Mesothelial cell of epicardium (in vitro differentiated cells): ENCODE data around the gene CDRT4. TPM values are rescaled to one million over a fixed set of nuclear protein-coding genes. Genes with fewer than 3 reads are reported as not detected.

Experiments
- DNase-seq, 2 experiments: peaks; one replicate each; pipeline ENCODE4 v3.0.0; 2021; ENCODE audit warnings: low spot score in 2 of 2; ENCODE audit not compliant: unreplicated experiment in 2 of 2
- H3K27ac Mint-ChIP-seq: 2 replicates; pipeline ENCODE4 v1.8.0; 2021; ENCODE audit warnings: mixed read lengths
- H3K27me3 Mint-ChIP-seq: 2 replicates; pipeline ENCODE4 v1.8.0; 2021; ENCODE audit warnings: low read depth, mixed read lengths
- H3K36me3 Mint-ChIP-seq: 2 replicates; pipeline ENCODE4 v1.8.0; 2021; ENCODE audit warnings: mixed read lengths
- H3K4me1 Mint-ChIP-seq: 2 replicates; pipeline ENCODE4 v1.8.0; 2021; ENCODE audit warnings: mixed read lengths
- H3K4me3 Mint-ChIP-seq: 2 replicates; pipeline ENCODE4 v1.8.0; 2021; ENCODE audit warnings: mild to moderate bottlenecking, moderate library complexity, mixed read lengths
- H3K9me3 Mint-ChIP-seq: 2 replicates; pipeline ENCODE4 v1.8.0; 2021; ENCODE audit warnings: mixed read lengths
- total RNA-seq: library from RNA; stranded (reverse); gene quantifications from 3 replicates; pipeline ENCODE4 v1.2.1, GENCODE V29; 2021
- TF ChIP-seq, protein P1 (sequence below): fragments of 200-600 bp; sonication (generic); IDR thresholded peaks from one replicate; pipeline ENCODE4 v1.5.0; 2021; ENCODE audit warnings: antibody characterized with exemption; ENCODE audit not compliant: unreplicated experiment

The CDRT4 gene
- total RNA-seq, 1 donor from 2014 or later = 39.7 TPM

- H3K27ac Mint-ChIP-seq = no peak overlapping the region
- H3K4me1 Mint-ChIP-seq = peaks cover 23% of the 10 kb centered on the region
- no peaks in the 10 kb centered on the region for H3K27me3 Mint-ChIP-seq
- peaks cover 8% of the 10 kb centered on the region for H3K36me3 Mint-ChIP-seq
- TF ChIP-seq, protein P1, sequence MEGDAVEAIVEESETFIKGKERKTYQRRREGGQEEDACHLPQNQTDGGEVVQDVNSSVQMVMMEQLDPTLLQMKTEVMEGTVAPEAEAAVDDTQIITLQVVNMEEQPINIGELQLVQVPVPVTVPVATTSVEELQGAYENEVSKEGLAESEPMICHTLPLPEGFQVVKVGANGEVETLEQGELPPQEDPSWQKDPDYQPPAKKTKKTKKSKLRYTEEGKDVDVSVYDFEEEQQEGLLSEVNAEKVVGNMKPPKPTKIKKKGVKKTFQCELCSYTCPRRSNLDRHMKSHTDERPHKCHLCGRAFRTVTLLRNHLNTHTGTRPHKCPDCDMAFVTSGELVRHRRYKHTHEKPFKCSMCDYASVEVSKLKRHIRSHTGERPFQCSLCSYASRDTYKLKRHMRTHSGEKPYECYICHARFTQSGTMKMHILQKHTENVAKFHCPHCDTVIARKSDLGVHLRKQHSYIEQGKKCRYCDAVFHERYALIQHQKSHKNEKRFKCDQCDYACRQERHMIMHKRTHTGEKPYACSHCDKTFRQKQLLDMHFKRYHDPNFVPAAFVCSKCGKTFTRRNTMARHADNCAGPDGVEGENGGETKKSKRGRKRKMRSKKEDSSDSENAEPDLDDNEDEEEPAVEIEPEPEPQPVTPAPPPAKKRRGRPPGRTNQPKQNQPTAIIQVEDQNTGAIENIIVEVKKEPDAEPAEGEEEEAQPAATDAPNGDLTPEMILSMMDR = no peak
- DNase-seq = no peak
- H3K9me3 Mint-ChIP-seq = no peaks in the 10 kb centered on the region
- H3K4me3 Mint-ChIP-seq = no peak overlapping the region
Observed at GRCh38 chr17:15448580-15448956, 18.9 kb downstream of the CDRT4 start.

DNA sequence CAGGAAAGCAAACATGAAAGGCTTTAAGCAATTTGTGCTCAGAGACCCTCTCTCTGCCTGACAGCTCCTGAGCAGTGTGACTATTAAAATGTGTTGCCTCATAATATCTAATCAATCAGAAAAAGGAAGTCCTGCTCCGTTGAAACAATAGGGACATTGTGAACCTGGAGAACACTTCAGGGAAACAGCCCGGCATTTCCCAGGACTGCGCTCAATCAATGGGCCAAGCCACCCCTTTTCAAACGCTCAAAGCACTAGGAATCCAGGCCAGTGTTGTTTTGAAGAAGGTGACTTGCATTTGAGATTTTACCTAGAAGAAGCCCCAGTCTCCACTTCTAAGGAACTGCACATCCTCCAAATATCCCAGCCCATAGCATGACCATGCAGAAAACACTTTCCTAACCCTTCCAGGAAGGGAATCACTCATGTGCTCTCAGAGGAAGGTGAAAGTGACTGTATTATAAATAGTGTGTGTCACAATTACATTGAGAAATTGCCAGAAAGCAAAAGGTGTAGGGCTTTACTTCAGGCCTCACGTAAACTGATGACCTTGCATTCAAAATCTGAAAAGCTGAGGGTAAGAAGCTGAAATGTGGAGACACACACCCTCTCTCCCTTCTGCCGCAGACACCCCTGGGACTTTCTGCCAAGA lies 19.4 kb downstream of the CDRT4 start:
- no peak for DNase-seq
- Mint-ChIP-seq H3K9me3 (no peaks in the 10 kb centered on the region), H3K27me3 (no peaks in the 10 kb centered on the region), H3K4me3 (no peak overlapping the region), H3K4me1 (peaks cover 23% of the 10 kb centered on the region), H3K27ac (no peak overlapping the region), H3K36me3 (peaks cover 8% of the 10 kb centered on the region)
- TF ChIP-seq, protein P1 = no peak

DNA sequence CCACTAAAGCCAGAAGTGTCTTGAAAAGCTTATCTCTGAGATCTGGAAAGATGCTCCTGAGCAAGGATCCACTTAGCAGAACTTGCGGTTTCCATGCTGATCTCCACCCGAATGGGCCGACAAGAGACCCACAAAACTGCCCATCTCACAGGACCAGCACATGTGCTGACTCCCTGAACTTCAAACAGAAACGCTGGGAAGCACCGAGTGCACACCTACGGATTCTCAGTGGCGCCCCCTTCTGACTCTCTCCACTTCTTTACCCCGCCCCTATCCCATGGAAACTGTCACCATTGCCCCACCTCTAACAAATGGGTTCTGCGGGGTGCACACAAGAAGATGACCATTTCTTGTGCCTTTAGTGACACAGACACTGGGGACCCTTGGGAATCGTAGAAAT lies 21.4 kb downstream of the CDRT4 start:
- Mint-ChIP-seq H3K27me3 (no peaks in the 10 kb centered on the region), H3K27ac (no peak overlapping the region), H3K4me3 (no peak overlapping the region), H3K36me3 (peaks cover 17% of the 10 kb centered on the region), H3K9me3 (no peaks in the 10 kb centered on the region), H3K4me1 (peaks cover 28% of the 10 kb centered on the region)
- TF ChIP-seq, protein P1 = no peak
- DNase-seq = no peak

DNA sequence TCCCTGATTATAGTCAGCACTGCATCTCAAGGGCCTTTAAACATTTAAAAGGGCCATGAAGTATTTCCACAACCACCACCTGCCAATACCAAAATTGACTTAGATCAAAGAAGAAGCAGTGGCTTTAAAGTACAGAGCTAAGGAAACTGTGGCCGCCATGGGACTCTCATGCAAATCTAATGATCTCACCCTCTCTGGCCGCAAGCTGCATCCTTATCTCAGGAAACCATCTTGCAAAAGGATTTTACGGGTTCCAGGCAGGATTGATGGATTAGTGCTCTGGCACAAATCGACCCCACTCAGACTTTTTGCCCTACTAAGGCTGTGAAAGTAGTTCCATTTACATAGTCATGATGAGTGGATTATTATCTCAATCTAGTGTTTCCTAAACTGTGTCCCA lies 22.6 kb downstream of the CDRT4 start:
- H3K4me1 Mint-ChIP-seq = peaks cover 28% of the 10 kb centered on the region
- TF ChIP-seq, protein P1 = no peak
- no peaks in the 10 kb centered on the region for H3K27me3 Mint-ChIP-seq
- peaks cover 25% of the 10 kb centered on the region for H3K36me3 Mint-ChIP-seq
- no peak overlapping the region for H3K4me3 Mint-ChIP-seq
- DNase-seq = no peak
- no peak overlapping the region for H3K27ac Mint-ChIP-seq
- peaks cover 4% of the 10 kb centered on the region for H3K9me3 Mint-ChIP-seq

DNA sequence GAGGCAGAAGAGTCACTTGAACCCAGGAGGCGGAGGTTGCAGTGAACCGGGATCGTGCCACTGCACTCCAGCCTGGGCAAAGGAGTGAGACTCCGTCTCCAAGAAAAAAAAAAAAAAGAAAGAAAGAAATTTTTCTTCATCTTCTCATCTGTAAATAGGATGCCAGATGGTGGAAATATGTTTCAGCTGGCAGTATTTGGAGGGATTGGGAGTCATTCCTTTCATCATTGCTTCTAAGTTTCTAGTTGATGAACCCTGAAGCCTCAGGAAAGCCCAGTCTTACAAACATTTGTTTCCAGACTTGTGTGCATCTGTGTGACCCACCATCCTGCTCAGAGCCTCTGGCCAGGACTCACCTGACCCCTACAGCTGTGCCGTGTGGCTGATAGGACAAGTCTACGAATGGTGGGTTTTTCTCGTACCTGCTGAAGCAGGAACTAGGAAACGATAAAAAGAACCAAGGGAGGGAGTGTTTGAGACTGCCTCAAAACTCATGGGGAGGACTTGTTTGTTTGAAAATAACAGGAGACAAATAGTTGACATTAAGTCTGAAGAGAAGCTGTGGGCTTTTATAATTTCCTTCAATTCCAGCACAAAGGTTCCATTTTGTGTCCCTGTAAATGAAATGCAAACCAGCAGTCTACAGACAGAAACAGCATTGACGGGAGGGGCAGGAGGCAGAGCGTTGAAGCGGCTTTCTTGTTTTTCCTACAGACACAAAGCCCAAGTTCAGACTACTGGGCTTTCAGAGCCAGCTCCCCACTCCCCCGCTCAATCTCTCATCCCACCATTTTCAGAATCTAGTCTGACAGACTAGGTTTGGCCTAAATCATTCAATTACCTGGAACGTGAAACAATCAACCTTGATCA lies 24.9 kb downstream of the CDRT4 start:
- DNase-seq = no peak
- H3K36me3 Mint-ChIP-seq = peaks cover 33% of the 10 kb centered on the region
- H3K27me3 Mint-ChIP-seq = no peaks in the 10 kb centered on the region

More for the DNA sequence above, 24.9 kb downstream of the CDRT4 start:
- no peak overlapping the region for H3K27ac Mint-ChIP-seq
- H3K9me3 Mint-ChIP-seq = peaks cover 4% of the 10 kb centered on the region
- TF ChIP-seq, protein P1 = no peak
- H3K4me1 Mint-ChIP-seq = peaks cover 19% of the 10 kb centered on the region
- no peak overlapping the region for H3K4me3 Mint-ChIP-seq
